Duodenal mucosa (tissue), 2 donors: ENCODE results near the gene HCFC2.

Experiments used
- H3K27ac ChIP-seq: one replicate; pipeline ENCODE4 v1.7.0; 2013; ENCODE audit warnings: low read depth, low read length
- H3K27me3 ChIP-seq, 2 donors: one replicate each; pipeline ENCODE4 v1.7.0; 2013; ENCODE audit warnings: low read length in 2 of 2, control low read depth in 1 of 2; ENCODE audit not compliant: insufficient read depth in 2 of 2, control insufficient read depth in 1 of 2
- H3K36me3 ChIP-seq, 2 donors: one replicate each; pipeline ENCODE4 v1.7.0; 2013; ENCODE audit warnings: low read length in 2 of 2, control low read depth in 1 of 2; ENCODE audit not compliant: insufficient read depth in 2 of 2, control insufficient read depth in 1 of 2
- H3K4me1 ChIP-seq, 2 donors: one replicate each; pipeline ENCODE4 v1.7.0; 2013; ENCODE audit warnings: low read length in 2 of 2, control low read depth in 1 of 2; ENCODE audit not compliant: insufficient read depth in 2 of 2, control insufficient read depth in 1 of 2
- H3K4me3 ChIP-seq, 2 donors: one replicate each; pipeline ENCODE4 v1.7.0; 2013; ENCODE audit warnings: low read length in 2 of 2, low read depth in 1 of 2
- H3K9ac ChIP-seq, 2 donors: one replicate each; pipeline ENCODE4 v1.7.0; 2013; ENCODE audit warnings: low read length in 2 of 2, low read depth in 1 of 2
- H3K9me3 ChIP-seq, 2 donors: one replicate each; pipeline ENCODE4 v1.7.0; 2013; ENCODE audit warnings: low read length in 2 of 2, control low read depth in 1 of 2; ENCODE audit not compliant: control insufficient read depth in 1 of 2

The HCFC2 gene

GRCh38 chr12:104133866-104134265, 69.5 kb downstream of the HCFC2 start:
- H3K36me3 ChIP-seq = peaks cover 5 to 29% of the 10 kb centered on the region in 2 donors
- H3K9ac ChIP-seq = no peak overlapping the region
- H3K4me3 ChIP-seq = no peak overlapping the region
- H3K4me1 ChIP-seq = peaks cover 14 to 17% of the 10 kb centered on the region in 2 donors
- H3K27ac ChIP-seq = no peak overlapping the region
- no peaks in the 10 kb centered on the region for H3K9me3 ChIP-seq
- H3K27me3 ChIP-seq = no peaks in the 10 kb centered on the region

DNA sequence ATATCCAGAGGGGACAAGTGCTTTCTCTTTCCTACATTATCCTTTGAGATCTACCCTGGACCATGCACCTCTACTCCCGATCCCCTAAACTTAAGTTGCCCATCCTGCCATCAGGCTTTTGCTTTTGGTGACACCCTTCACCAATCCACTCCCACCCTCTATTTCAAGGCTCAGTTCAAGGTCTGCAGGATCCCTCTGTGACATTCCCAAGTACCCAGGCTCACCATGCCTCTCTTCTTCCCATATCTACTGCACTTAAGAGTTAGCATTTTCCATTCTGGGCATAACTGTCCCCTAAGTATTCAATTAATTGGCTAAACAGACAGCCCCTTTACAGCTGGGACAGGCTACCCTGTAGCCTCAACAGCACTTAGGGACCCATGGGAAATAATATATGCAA, 70.6 kb downstream of the HCFC2 start:
- Histone ChIP-seq H3K9me3 (no peaks in the 10 kb centered on the region), H3K4me3 (no peak overlapping the region), H3K27me3 (no peaks in the 10 kb centered on the region), H3K36me3 (peaks cover 5 to 23% of the 10 kb centered on the region in 2 donors), H3K9ac (no peak overlapping the region), H3K27ac (no peak overlapping the region), H3K4me1 (peaks cover 14 to 17% of the 10 kb centered on the region in 2 donors)

- Histone ChIP-seq H3K27me3 (no peaks in the 10 kb centered on the region), H3K36me3 (peaks cover 5 to 19% of the 10 kb centered on the region in 2 donors), H3K4me1 (peaks cover 14 to 17% of the 10 kb centered on the region in 2 donors), H3K4me3 (peak overlapping the region; percentile 89 to 91), H3K27ac (no peak overlapping the region), H3K9ac (peak overlapping the region in 1 of 2 donors; percentile 79), H3K9me3 (no peaks in the 10 kb centered on the region)
Observed at GRCh38 chr12:104136577-104136976, 72.2 kb downstream of the HCFC2 start.

GRCh38 chr12:104137001-104137901, 72.9 kb downstream of the HCFC2 start:
- peak overlapping the region; percentile 79 to 83 for H3K9ac ChIP-seq
- peak overlapping the region; percentile 78 for H3K27ac ChIP-seq
- H3K27me3 ChIP-seq = no peaks in the 10 kb centered on the region
- H3K36me3 ChIP-seq = peaks cover 2 to 13% of the 10 kb centered on the region in 2 donors
- H3K4me3 ChIP-seq = peak overlapping the region; percentile 89 to 91
- no peaks in the 10 kb centered on the region for H3K9me3 ChIP-seq
- peaks cover 14 to 17% of the 10 kb centered on the region in 2 donors for H3K4me1 ChIP-seq

DNA sequence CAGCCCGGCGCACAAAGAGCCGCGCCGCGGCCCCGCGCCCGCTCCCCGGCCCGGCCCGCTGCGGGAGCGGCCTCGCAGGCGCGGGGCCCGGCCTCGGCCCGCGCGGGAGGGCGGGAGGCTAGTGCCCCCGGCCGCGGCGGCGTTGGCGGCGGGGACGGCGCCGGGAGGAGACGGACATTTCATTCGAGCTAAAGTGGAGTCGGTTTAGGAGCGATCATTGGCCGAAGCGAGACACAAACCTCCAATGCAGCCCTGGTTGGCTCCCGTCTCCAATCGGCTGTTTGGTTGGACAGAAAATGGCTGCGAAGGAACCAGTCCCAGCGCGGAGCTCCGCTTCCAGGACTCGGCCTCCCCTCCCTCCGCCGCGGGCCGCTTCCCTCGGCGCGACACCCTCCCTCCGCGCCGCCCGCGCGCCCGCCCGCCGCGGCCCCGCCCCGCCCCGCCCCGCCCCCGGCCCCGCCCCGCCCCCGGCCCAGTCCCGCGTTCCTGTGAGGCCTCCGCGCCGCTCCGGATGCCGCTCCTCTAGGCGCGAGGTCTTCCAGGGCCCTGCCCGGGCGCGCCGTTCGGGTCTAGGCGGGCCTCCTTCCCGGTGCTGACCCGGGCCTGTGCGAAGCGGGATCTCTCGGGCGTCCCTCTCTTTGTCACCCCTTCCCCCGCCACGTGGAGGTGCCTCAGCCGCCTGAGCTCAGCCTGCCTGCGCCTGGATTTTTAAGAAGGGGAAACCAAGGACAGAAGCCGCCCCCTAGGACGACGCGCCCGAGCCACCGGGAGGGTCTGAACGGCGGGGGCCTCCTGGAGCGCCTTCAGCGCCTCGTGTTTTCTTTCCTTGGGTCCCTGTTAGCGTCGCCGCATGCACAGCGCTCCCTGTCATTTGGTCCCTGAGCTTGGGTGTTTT, 73.8 kb downstream of the HCFC2 start, which contains the start of gene NFYB:
Gene NFYB (minus strand): TSS at position 309 of the 895 bp plus-strand sequence. CDS start 2,757 bp downstream, outside the sequence.
- Histone ChIP-seq H3K4me3 (peak within 1 kb of the TSS; percentile 89 to 91), H3K9me3 (no peaks in the 10 kb centered on the region), H3K4me1 (peaks cover 14 to 17% of the 10 kb centered on the region in 2 donors), H3K27me3 (no peaks in the 10 kb centered on the region), H3K27ac (peak within 1 kb of the TSS; percentile 78), H3K9ac (peak within 1 kb of the TSS; percentile 79 to 83), H3K36me3 (peaks cover 0 to 6% of the 10 kb centered on the region in 2 donors)

GRCh38 chr12:104138797-104139152, 74.4 kb downstream of the HCFC2 start:
- peaks cover 14 to 17% of the 10 kb centered on the region in 2 donors for H3K4me1 ChIP-seq
- no peaks in the 10 kb centered on the region for H3K27me3 ChIP-seq
- peak overlapping the region; percentile 54 to 55 for H3K4me3 ChIP-seq
- H3K36me3 ChIP-seq = peaks cover 0 to 3% of the 10 kb centered on the region in 2 donors
- H3K9ac ChIP-seq = peak overlapping the region in 1 of 2 donors; percentile 52
- no peak overlapping the region for H3K27ac ChIP-seq
- H3K9me3 ChIP-seq = no peaks in the 10 kb centered on the region

DNA sequence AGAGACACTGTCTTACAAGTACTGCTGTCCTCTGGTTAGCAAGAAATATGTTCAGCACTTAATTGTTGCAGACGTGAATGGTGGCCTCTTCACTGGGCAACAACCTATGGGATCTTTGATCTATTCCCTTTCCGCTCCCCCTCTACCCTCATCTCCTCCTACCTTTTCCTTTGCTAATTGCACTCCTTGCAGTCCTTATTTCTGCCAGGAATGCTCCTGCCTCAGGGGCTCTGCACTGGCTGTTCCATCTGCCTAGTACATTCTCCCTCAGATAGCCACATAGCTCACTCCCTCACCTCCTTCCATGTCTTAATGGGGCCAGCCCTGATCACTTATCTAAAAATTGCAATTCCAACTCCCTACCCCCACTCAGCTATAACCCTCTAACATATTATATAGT, 78.2 kb downstream of the HCFC2 start:
- Histone ChIP-seq H3K4me1 (peaks cover 4 to 5% of the 10 kb centered on the region in 2 donors), H3K36me3 (no peaks in the 10 kb centered on the region), H3K27ac (no peak overlapping the region), H3K9me3 (no peaks in the 10 kb centered on the region), H3K9ac (no peak overlapping the region), H3K27me3 (no peaks in the 10 kb centered on the region), H3K4me3 (no peak overlapping the region)

GRCh38 chr12:104143002-104143401, 78.7 kb downstream of the HCFC2 start:
- Histone ChIP-seq H3K4me1 (peaks cover 4 to 5% of the 10 kb centered on the region in 2 donors), H3K9ac (no peak overlapping the region), H3K4me3 (no peak overlapping the region), H3K9me3 (no peaks in the 10 kb centered on the region), H3K27me3 (no peaks in the 10 kb centered on the region), H3K27ac (no peak overlapping the region), H3K36me3 (no peaks in the 10 kb centered on the region)

DNA sequence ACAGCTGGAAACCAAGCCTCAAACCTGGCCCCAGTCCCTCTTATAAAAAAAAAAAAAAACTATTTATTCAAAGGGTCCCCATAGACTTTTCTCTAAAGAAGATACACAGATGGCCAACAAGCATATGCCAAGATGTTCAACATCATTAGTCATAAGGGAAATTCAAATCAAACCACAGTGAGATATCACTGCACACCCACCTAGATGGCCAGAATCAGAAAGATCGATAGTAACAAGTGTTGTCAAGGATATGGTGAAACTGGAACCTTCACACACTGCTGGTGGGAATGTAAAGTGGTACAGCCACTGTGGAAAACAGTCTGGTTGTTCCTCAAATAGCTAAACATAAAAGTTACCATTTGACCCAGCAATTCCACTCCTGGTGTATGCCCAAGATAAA, 79.6 kb downstream of the HCFC2 start:
- Histone ChIP-seq H3K4me1 (no peaks in the 10 kb centered on the region), H3K27ac (no peak overlapping the region), H3K9me3 (no peaks in the 10 kb centered on the region), H3K36me3 (no peaks in the 10 kb centered on the region), H3K27me3 (no peaks in the 10 kb centered on the region), H3K9ac (no peak overlapping the region), H3K4me3 (no peak overlapping the region)

DNA sequence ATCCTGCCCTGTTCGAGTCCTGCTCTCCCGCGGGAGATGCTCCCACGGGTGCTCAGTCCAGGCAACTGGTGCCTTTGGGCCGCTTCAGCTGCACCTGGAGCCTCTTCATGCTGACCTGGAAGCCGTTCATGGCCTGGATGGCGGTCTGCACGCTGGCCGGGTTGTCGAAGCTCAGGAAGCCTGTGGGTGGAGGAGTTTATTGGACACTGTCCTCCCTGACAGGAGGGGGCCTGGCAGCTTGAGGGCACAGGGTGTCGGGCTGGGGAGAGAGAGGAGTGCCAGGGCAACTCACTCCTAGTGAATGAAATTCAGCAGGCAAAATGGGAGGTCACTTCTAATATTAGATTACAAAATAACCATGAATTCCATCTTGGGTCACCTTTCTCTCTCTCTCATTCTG, 83.0 kb downstream of the HCFC2 start:
- no peak overlapping the region for H3K9ac ChIP-seq
- H3K27ac ChIP-seq = no peak overlapping the region
- no peaks in the 10 kb centered on the region for H3K27me3 ChIP-seq
- H3K4me1 ChIP-seq = no peaks in the 10 kb centered on the region
- no peaks in the 10 kb centered on the region for H3K36me3 ChIP-seq
- H3K4me3 ChIP-seq = no peak overlapping the region
- no peaks in the 10 kb centered on the region for H3K9me3 ChIP-seq
